Astrocyte (in vitro differentiated cells and primary cell): ENCODE measurements around the gene TCTA. TPM values are rescaled to one million over a fixed set of nuclear protein-coding genes. Genes with fewer than 3 reads are reported as not detected.

Experiments
- DNase-seq: peaks from one replicate; pipeline ENCODE4 v3.0.0-alpha.2; 2010; ENCODE audit warnings: low read depth
- FAIRE-seq: peaks from 2 replicates; lab custom pipeline; 2011; peaks lifted over from hg19 to GRCh38; lab: Jason Lieb, UNC
- H2AFZ ChIP-seq: 2 replicates; pipeline ENCODE4 v1.6.0; 2012; ENCODE audit warnings: low read depth, low read length, inconsistent platforms
- H3K27ac ChIP-seq: 2 replicates; pipeline ENCODE4 v1.5.1; 2011; ENCODE audit warnings: low read depth, low read length, inconsistent platforms
- H3K27me3 ChIP-seq: 2 replicates; pipeline ENCODE4 v1.6.0; 2011; ENCODE audit warnings: low read length, inconsistent platforms; ENCODE audit not compliant: insufficient read depth
- H3K36me3 ChIP-seq: 2 replicates; pipeline ENCODE4 v1.5.1; 2011; ENCODE audit warnings: low read length, inconsistent platforms; ENCODE audit not compliant: insufficient read depth
- H3K4me1 ChIP-seq: 2 replicates; pipeline ENCODE4 v1.5.1; 2011; ENCODE audit warnings: low read length, inconsistent platforms; ENCODE audit not compliant: insufficient read depth
- H3K4me2 ChIP-seq: 2 replicates; pipeline ENCODE4 v1.6.0; 2012; ENCODE audit warnings: low read length, inconsistent platforms
- H3K4me3 ChIP-seq: 2 replicates; pipeline ENCODE4 v1.5.1; 2011; ENCODE audit warnings: low read depth, mild to moderate bottlenecking, low read length, inconsistent platforms; ENCODE audit not compliant: insufficient read depth
- H3K79me2 ChIP-seq: 2 replicates; pipeline ENCODE4 v1.6.0; 2012; ENCODE audit warnings: mild to moderate bottlenecking, low read length, inconsistent platforms; ENCODE audit not compliant: insufficient read depth
- H3K9ac ChIP-seq: 2 replicates; pipeline ENCODE4 v1.6.0; 2012; ENCODE audit warnings: mild to moderate bottlenecking, low read length, inconsistent platforms
- H3K9me3 ChIP-seq: 2 replicates; pipeline ENCODE4 v1.5.1; 2012; ENCODE audit warnings: low read depth, mild to moderate bottlenecking, low read length, inconsistent platforms; ENCODE audit not compliant: insufficient read depth
- H4K20me1 ChIP-seq: 2 replicates; pipeline ENCODE4 v1.6.0; 2012; ENCODE audit warnings: low read length, inconsistent platforms; ENCODE audit not compliant: insufficient read depth
- H3K27ac Mint-ChIP-seq: one replicate; pipeline ENCODE4 v1.8.0; 2021; ENCODE audit warnings: mild to moderate bottlenecking, mixed read lengths; ENCODE audit not compliant: unreplicated experiment
- H3K27me3 Mint-ChIP-seq: one replicate; pipeline ENCODE4 v1.8.0; 2021; ENCODE audit warnings: low read depth, mixed read lengths; ENCODE audit not compliant: unreplicated experiment
- H3K36me3 Mint-ChIP-seq: one replicate; pipeline ENCODE4 v1.8.0; 2021; ENCODE audit warnings: low read depth, mixed read lengths; ENCODE audit not compliant: unreplicated experiment
- H3K4me1 Mint-ChIP-seq: one replicate; pipeline ENCODE4 v1.8.0; 2021; ENCODE audit warnings: low read depth, mixed read lengths; ENCODE audit not compliant: unreplicated experiment
- H3K4me3 Mint-ChIP-seq: one replicate; pipeline ENCODE4 v1.8.0; 2021; ENCODE audit warnings: mild to moderate bottlenecking, moderate library complexity, mixed read lengths; ENCODE audit not compliant: unreplicated experiment
- H3K9me3 Mint-ChIP-seq: one replicate; pipeline ENCODE4 v1.8.0; 2021; ENCODE audit warnings: mild to moderate bottlenecking, mixed read lengths; ENCODE audit not compliant: unreplicated experiment
- EZH2 ChIP-seq: IDR thresholded peaks from 2 replicates; pipeline ENCODE4 v1.6.1; 2012; ENCODE audit warnings: mild to moderate bottlenecking, low read length, inconsistent platforms; ENCODE audit not compliant: insufficient read depth
- total RNA-seq: library from RNA; stranded (reverse); gene quantifications from 2 replicates; pipeline ENCODE4 v1.2.1, GENCODE V29; 2021
- TF ChIP-seq, protein P1 (sequence below): IDR thresholded peaks from 2 replicates; pipeline ENCODE4 v1.5.1; 2011; ENCODE audit warnings: low read depth, mild to moderate bottlenecking, inconsistent platforms, low read length, moderate library complexity; ENCODE audit not compliant: insufficient read depth

The TCTA gene
- total RNA-seq, 1 donor from 2014 or later: 15.3 TPM

GRCh38 chr3:49427586-49427985, 15.4 kb downstream of the TCTA start:
- Histone ChIP-seq H2AFZ (no peak overlapping the region), H3K9me3 (no peaks in the 10 kb centered on the region), H3K4me2 (no peak overlapping the region), H3K4me3 (no peak overlapping the region), H3K9ac (no peak overlapping the region), H3K79me2 (no peaks in the 10 kb centered on the region), H3K27ac (no peak overlapping the region), H4K20me1 (no peaks in the 10 kb centered on the region), H3K36me3 (no peaks in the 10 kb centered on the region), H3K4me1 (peaks cover 9% of the 10 kb centered on the region), H3K27me3 (no peaks in the 10 kb centered on the region)
- Mint-ChIP-seq H3K36me3 (peaks cover 16% of the 10 kb centered on the region), H3K27ac (no peak overlapping the region), H3K9me3 (no peaks in the 10 kb centered on the region), H3K4me3 (peak overlapping the region; percentile 91), H3K27me3 (no peaks in the 10 kb centered on the region), H3K4me1 (peaks cover 7% of the 10 kb centered on the region)
- FAIRE-seq: no peak
- DNase-seq: no peak
- TF ChIP-seq, protein P1, sequence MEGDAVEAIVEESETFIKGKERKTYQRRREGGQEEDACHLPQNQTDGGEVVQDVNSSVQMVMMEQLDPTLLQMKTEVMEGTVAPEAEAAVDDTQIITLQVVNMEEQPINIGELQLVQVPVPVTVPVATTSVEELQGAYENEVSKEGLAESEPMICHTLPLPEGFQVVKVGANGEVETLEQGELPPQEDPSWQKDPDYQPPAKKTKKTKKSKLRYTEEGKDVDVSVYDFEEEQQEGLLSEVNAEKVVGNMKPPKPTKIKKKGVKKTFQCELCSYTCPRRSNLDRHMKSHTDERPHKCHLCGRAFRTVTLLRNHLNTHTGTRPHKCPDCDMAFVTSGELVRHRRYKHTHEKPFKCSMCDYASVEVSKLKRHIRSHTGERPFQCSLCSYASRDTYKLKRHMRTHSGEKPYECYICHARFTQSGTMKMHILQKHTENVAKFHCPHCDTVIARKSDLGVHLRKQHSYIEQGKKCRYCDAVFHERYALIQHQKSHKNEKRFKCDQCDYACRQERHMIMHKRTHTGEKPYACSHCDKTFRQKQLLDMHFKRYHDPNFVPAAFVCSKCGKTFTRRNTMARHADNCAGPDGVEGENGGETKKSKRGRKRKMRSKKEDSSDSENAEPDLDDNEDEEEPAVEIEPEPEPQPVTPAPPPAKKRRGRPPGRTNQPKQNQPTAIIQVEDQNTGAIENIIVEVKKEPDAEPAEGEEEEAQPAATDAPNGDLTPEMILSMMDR: no peak
- TF ChIP-seq EZH2: no peak

GRCh38 chr3:49428752-49429080, 16.5 kb downstream of the TCTA start:
- peaks cover 11% of the 10 kb centered on the region for H3K36me3 Mint-ChIP-seq
- Histone ChIP-seq H3K9me3 (no peaks in the 10 kb centered on the region), H3K9ac (peak overlapping the region; percentile 82), H3K4me3 (peak overlapping the region; percentile 74), H3K4me1 (peaks cover 3% of the 10 kb centered on the region), H3K79me2 (no peaks in the 10 kb centered on the region), H3K4me2 (peak overlapping the region; percentile 81), H3K27ac (peak overlapping the region; percentile 78), H3K27me3 (no peaks in the 10 kb centered on the region), H3K36me3 (no peaks in the 10 kb centered on the region), H4K20me1 (no peaks in the 10 kb centered on the region), H2AFZ (peak overlapping the region; percentile 90)
- H3K27me3 Mint-ChIP-seq: no peaks in the 10 kb centered on the region
- H3K27ac Mint-ChIP-seq: peak overlapping the region; percentile 81
- peaks cover 2% of the 10 kb centered on the region for H3K4me1 Mint-ChIP-seq
- no peak for DNase-seq
- H3K4me3 Mint-ChIP-seq: peak overlapping the region; percentile 91
- TF ChIP-seq, protein P1: no peak
- no peak for TF ChIP-seq EZH2
- no peak for FAIRE-seq
- no peaks in the 10 kb centered on the region for H3K9me3 Mint-ChIP-seq

DNA sequence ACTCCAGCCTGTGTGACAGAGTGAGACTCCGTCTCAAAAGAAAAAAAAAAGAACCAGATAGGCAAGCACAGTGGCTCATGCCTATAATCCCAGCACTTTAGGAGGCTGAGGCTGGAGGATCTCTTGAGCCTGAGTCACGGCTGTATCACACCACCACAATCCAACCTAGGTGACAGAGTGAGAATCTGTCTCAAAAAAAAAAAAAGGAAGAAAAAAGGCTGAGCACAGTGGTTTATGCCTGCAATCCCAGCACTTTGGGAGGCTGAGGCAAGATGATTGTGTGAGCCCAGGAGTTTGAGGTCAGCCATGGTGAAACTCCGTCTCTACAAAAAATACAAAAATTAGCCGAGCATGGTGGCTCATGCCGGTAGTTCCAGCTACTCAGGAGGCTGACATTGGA, 22.5 kb downstream of the TCTA start:
- Histone ChIP-seq H3K4me1 (no peaks in the 10 kb centered on the region), H3K9ac (no peak overlapping the region), H3K4me3 (no peak overlapping the region), H3K27ac (no peak overlapping the region), H3K9me3 (no peaks in the 10 kb centered on the region), H3K27me3 (no peaks in the 10 kb centered on the region), H3K4me2 (no peak overlapping the region), H4K20me1 (no peaks in the 10 kb centered on the region), H3K36me3 (no peaks in the 10 kb centered on the region), H3K79me2 (no peaks in the 10 kb centered on the region), H2AFZ (no peak overlapping the region)
- TF ChIP-seq, protein P1: no peak
- TF ChIP-seq EZH2: no peak
- H3K36me3 Mint-ChIP-seq: no peaks in the 10 kb centered on the region
- FAIRE-seq: no peak
- no peaks in the 10 kb centered on the region for H3K27me3 Mint-ChIP-seq
- no peaks in the 10 kb centered on the region for H3K9me3 Mint-ChIP-seq
- no peak for DNase-seq
- no peak overlapping the region for H3K4me3 Mint-ChIP-seq
- no peak overlapping the region for H3K27ac Mint-ChIP-seq
- H3K4me1 Mint-ChIP-seq: no peaks in the 10 kb centered on the region
